22Rv1 (cell line): ENCODE data around the gene IGSF21.

Experiments
- CTCF ChIP-seq: fragments of 450-650 bp; IDR thresholded peaks from 2 replicates; pipeline ENCODE4 v1.5.1; 2017; ENCODE audit warnings: mild to moderate bottlenecking
- ZFX ChIP-seq: fragments of 450-650 bp; IDR thresholded peaks from 2 replicates; pipeline ENCODE4 v1.6.1; 2017; ENCODE audit warnings: antibody characterized with exemption, borderline replicate concordance

GRCh38 chr1:18362150-18362549, 254.6 kb downstream of the IGSF21 start:
- TF ChIP-seq CTCF, result no peak
- no peak for TF ChIP-seq ZFX
